ENCODE data around the gene PPP1R16B. TPM values are rescaled to one million over a fixed set of nuclear protein-coding genes. Genes with fewer than 3 reads are reported as not detected.

The PPP1R16B gene
- polyA plus RNA-seq, 1 donor from 2014 or later, result 1.9 TPM

DNA sequence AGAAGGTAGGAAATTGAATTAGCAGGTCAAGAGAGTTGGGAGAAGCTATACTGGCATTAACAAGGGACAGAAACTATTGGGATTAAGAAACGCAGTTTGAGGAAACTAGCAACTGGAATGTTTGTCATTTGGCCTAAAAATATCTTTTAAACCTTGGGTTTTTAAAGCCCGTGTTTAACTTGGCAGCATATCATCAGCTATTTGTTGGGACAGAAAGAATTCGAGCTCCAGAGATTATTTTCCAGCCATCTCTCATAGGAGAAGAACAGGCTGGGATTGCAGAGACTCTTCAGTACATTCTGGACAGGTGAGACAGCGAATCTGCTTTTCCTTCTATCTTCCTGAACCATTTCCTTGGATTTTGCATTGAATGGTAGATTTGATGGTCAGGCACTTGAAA, 39.4 kb upstream of the PPP1R16B start:
- no peaks in the 10 kb centered on the region for H3K9me2 ChIP-seq (ENCODE audit: insufficient read depth, low read length)
- H3K4me2 ChIP-seq (ENCODE audit: low read length), result no peak overlapping the region
- no peak for TF ChIP-seq SMC3 (conservative IDR thresholded peaks at IDR 0.05; ENCODE audit: poor library complexity)
- TF ChIP-seq TAF1 (IDR thresholded peaks at IDR 0.05; ENCODE audit: low read depth), result no peak
- no peak for TF ChIP-seq EZH2 (IDR thresholded peaks at IDR 0.05; ENCODE audit: borderline replicate concordance, insufficient read depth, low read length, poor library complexity, severe bottlenecking)
- TF ChIP-seq MXI1 (conservative IDR thresholded peaks at IDR 0.05; ENCODE audit: poor library complexity, severe bottlenecking), result no peak
- TF ChIP-seq RAD21 (conservative IDR thresholded peaks at IDR 0.05), result no peak
- no peak for TF ChIP-seq CTCF (IDR thresholded peaks at IDR 0.05; ENCODE audit: poor library complexity, severe bottlenecking)
- TF ChIP-seq REST (IDR thresholded peaks at IDR 0.05; ENCODE audit: borderline replicate concordance), result no peak
- TF ChIP-seq POLR2AphosphoS5 (IDR thresholded peaks at IDR 0.05), result no peak
- TF ChIP-seq EP300 (conservative IDR thresholded peaks at IDR 0.05; ENCODE audit: poor library complexity, severe bottlenecking), result no peak
- H3K27me3 ChIP-seq (ENCODE audit: insufficient read depth, low read depth, low read length), result no peaks in the 10 kb centered on the region
- H3K4me3 ChIP-seq (ENCODE audit: low read length), result no peak overlapping the region
- H3K27ac ChIP-seq (ENCODE audit: low read length), result no peak overlapping the region
- no peak overlapping the region for H3K9ac ChIP-seq (ENCODE audit: low read length)
- no peaks in the 10 kb centered on the region for H3K79me2 ChIP-seq (replicated peaks; ENCODE audit: insufficient read depth, low read length)
- no peaks in the 10 kb centered on the region for H4K20me1 ChIP-seq (ENCODE audit: insufficient read depth)
- no peaks in the 10 kb centered on the region for H3K36me3 ChIP-seq (ENCODE audit: insufficient read depth, low read length)
- H3K9me3 ChIP-seq (ENCODE audit: low read length), result no peaks in the 10 kb centered on the region
- H3F3A ChIP-seq (ENCODE audit: insufficient read depth, low read length, poor library complexity, severe bottlenecking), result no peaks in the 10 kb centered on the region
- H2AFZ ChIP-seq (ENCODE audit: low read depth, low read length), result no peak overlapping the region

GRCh38 chr20:38769376-38770295, 35.9 kb upstream of the PPP1R16B start:
- Histone ChIP-seq H3K4me3 (ENCODE audit: low read length) (no peak overlapping the region), H3K9me3 (ENCODE audit: low read length) (no peaks in the 10 kb centered on the region), H3K27ac (ENCODE audit: low read length) (no peak overlapping the region), H2AFZ (ENCODE audit: low read depth, low read length) (no peak overlapping the region), H3K79me2 (replicated peaks; ENCODE audit: insufficient read depth, low read length) (no peaks in the 10 kb centered on the region), H4K20me1 (ENCODE audit: insufficient read depth) (no peaks in the 10 kb centered on the region), H3K4me2 (ENCODE audit: low read length) (no peak overlapping the region), H3F3A (ENCODE audit: insufficient read depth, low read length, poor library complexity, severe bottlenecking) (no peaks in the 10 kb centered on the region), H3K9me2 (ENCODE audit: insufficient read depth, low read length) (no peaks in the 10 kb centered on the region), H3K36me3 (ENCODE audit: insufficient read depth, low read length) (no peaks in the 10 kb centered on the region), H3K27me3 (ENCODE audit: insufficient read depth, low read depth, low read length) (no peaks in the 10 kb centered on the region), H3K9ac (ENCODE audit: low read length) (no peak overlapping the region)
- no peak for TF ChIP-seq EZH2 (IDR thresholded peaks at IDR 0.05; ENCODE audit: borderline replicate concordance, insufficient read depth, low read length, poor library complexity, severe bottlenecking)
- no peak for TF ChIP-seq EP300 (conservative IDR thresholded peaks at IDR 0.05; ENCODE audit: poor library complexity, severe bottlenecking)
- no peak for TF ChIP-seq POLR2AphosphoS5 (IDR thresholded peaks at IDR 0.05)
- TF ChIP-seq MXI1 (conservative IDR thresholded peaks at IDR 0.05; ENCODE audit: poor library complexity, severe bottlenecking), result no peak
- TF ChIP-seq TAF1 (IDR thresholded peaks at IDR 0.05; ENCODE audit: low read depth), result no peak
- TF ChIP-seq RAD21 (conservative IDR thresholded peaks at IDR 0.05), result no peak
- TF ChIP-seq REST (IDR thresholded peaks at IDR 0.05; ENCODE audit: borderline replicate concordance), result no peak
- no peak for TF ChIP-seq CTCF (IDR thresholded peaks at IDR 0.05; ENCODE audit: poor library complexity, severe bottlenecking)
- TF ChIP-seq SMC3 (conservative IDR thresholded peaks at IDR 0.05; ENCODE audit: poor library complexity), result no peak
